Measurements from ENCODE around the gene TBL1XR1. TPM values are rescaled to one million over a fixed set of nuclear protein-coding genes. Genes with fewer than 3 reads are reported as not detected.

The TBL1XR1 gene
- total and polyA plus RNA-seq, 2 of the 8 experiments (the other 6 are each of a cell fraction or from before 2014, with no cell fraction given): 28.1 to 147 TPM

DNA sequence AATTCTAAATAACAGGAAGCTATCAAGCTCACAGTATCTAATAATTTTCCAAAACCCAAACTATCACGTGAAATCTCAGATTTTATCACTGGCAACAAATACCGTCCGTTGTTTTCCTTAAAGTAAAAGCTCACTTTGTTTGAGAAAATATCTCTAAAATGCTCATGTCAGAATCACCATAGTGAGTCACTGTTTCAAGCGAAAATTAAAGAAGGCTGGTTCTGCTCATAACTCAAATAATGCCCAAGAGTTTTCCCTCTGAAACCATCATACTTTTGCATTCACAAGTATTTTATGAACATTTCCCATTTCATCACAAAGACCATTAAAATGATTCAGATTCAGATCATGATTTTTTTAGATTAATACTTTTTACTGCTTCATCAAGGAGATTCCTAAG lies 50.6 kb downstream of the TBL1XR1 start:
- Histone ChIP-seq H4K20me1 (replicated peaks in 1 of 2; ENCODE audit: control insufficient read depth in 1 of 2, insufficient read depth in 2 of 2, low read length in 2 of 2) (peaks cover 27 to 33% of the 10 kb centered on the region in 2 experiments), H2AFZ (ENCODE audit: low read length) (no peak overlapping the region), H2BK12ac (ENCODE audit: low read depth, low read length) (no peak overlapping the region), H3K4me1 (replicated peaks in 1 of 4; ENCODE audit: control insufficient read depth in 3 of 4, insufficient read depth in 4 of 4, low read length in 3 of 4) (peaks cover 2 to 16% (median 13%) of the 10 kb centered on the region in 4 experiments; a peak in 5 of 7 replicates), H3K79me1 (ENCODE audit: low read depth, low read length) (peaks cover 10% of the 10 kb centered on the region), H3K4me2 (ENCODE audit: insufficient read depth in 1 of 2, low read depth in 2 of 2, low read length in 2 of 2) (no peak overlapping the region), H3K9me3 (ENCODE audit: insufficient read depth in 2 of 2, low read depth in 1 of 2, low read length in 1 of 2) (no peaks in the 10 kb centered on the region), H4K8ac (ENCODE audit: extremely low read depth, insufficient read depth, low read length) (no peak overlapping the region), H4K91ac (replicated peaks; ENCODE audit: insufficient read length, low read length) (no peak overlapping the region), H3K14ac (ENCODE audit: insufficient read length) (no peak overlapping the region), H3K23ac (ENCODE audit: insufficient read length) (no peak overlapping the region), H3K4ac (replicated peaks; ENCODE audit: insufficient read length, low read depth, low read length) (no peak overlapping the region), H2BK20ac (ENCODE audit: low read length) (no peak overlapping the region), H2BK15ac (ENCODE audit: low read length) (no peak overlapping the region), H3K27me3 (replicated peaks in 1 of 4; ENCODE audit: control insufficient read depth in 3 of 4, extremely low read depth in 1 of 4, insufficient read depth in 3 of 4, low read length in 3 of 4) (no peaks in the 10 kb centered on the region), H3K36me3 (ENCODE audit: control insufficient read depth in 2 of 4, insufficient read depth in 4 of 4, low read length in 3 of 4) (peaks cover 0 to 3% (median 0%) of the 10 kb centered on the region in 4 experiments; a peak in 1 of 8 replicates), H4K5ac (ENCODE audit: insufficient read length, low read depth, low read length) (no peak overlapping the region), H3K9ac (replicated peaks in 1 of 4; ENCODE audit: extremely low read depth in 1 of 4, low read depth in 3 of 4, low read length in 3 of 4) (no peak overlapping the region), H3K18ac (ENCODE audit: extremely low read depth, low read length) (no peak overlapping the region), H2BK120ac (replicated peaks; ENCODE audit: low read depth, low read length) (no peak overlapping the region), H3K4me3 (ENCODE audit: extremely low read depth in 1 of 4, insufficient read depth in 2 of 4, low read depth in 3 of 4, low read length in 4 of 4) (no peak overlapping the region), H2BK5ac (ENCODE audit: low read depth, low read length) (no peak overlapping the region), H2AK5ac (ENCODE audit: low read depth, low read length) (no peak overlapping the region), H3K56ac (replicated peaks; ENCODE audit: insufficient read length, low read depth, low read length) (no peak overlapping the region), H3K23me2 (ENCODE audit: low read depth, low read length) (no peaks in the 10 kb centered on the region), H3K27ac (ENCODE audit: low read depth, low read length) (no peak overlapping the region), H3K79me2 (ENCODE audit: control insufficient read depth in 1 of 2, insufficient read depth in 2 of 2, low read length in 2 of 2) (peaks cover 41 to 100% of the 10 kb centered on the region in 2 experiments)
- ChIA-PET POLR2A (ENCODE audit: partially characterized antibody) (interaction anchor here (0.7 to 1.0 kb wide), 2 partner anchors 13 to 29 kb away, joined by 3 read pairs; no protein-coding TSS in a partner anchor), CTCF (ENCODE audit: partially characterized antibody) (interaction anchor here (1.0 kb wide), 1 partner anchor 84 kb away, joined by 3 read pairs; no protein-coding TSS in a partner anchor)
- DNase-seq (ENCODE audit: low read depth in 1 of 2, low spot score in 2 of 2) (no peak), FAIRE-seq (no peak)
- WGBS, 2 experiments (ENCODE audit: extremely low coverage in 1 of 2, insufficient coverage in 1 of 2, insufficient read length in 1 of 2, insufficient replicate concordance in 2 of 2, low coverage in 1 of 2, low lambda C conversion rate in 2 of 2, missing lambda C conversion rate in 1 of 2): 75% methylated on average over 4 of the region's 4 CpGs; no CpG with 5 or more reads in 1 of the 2 experiments
- TF ChIP-seq GTF2F1 (IDR thresholded peaks at IDR 0.05; ENCODE audit: borderline replicate concordance, low read depth, low read length): no peak
- TF ChIP-seq TBP (IDR thresholded peaks at IDR 0.05; ENCODE audit: low read depth, low read length): no peak
- no peak for TF ChIP-seq CBX8 (IDR thresholded peaks at IDR 0.05; ENCODE audit: borderline replicate concordance, low read depth, low read length)
- no peak for TF ChIP-seq KDM5A (IDR thresholded peaks at IDR 0.05; ENCODE audit: low read length)
- TF ChIP-seq TCF12 (IDR thresholded peaks at IDR 0.05; ENCODE audit: low read depth, low read length): no peak
- TF ChIP-seq, protein P1, sequence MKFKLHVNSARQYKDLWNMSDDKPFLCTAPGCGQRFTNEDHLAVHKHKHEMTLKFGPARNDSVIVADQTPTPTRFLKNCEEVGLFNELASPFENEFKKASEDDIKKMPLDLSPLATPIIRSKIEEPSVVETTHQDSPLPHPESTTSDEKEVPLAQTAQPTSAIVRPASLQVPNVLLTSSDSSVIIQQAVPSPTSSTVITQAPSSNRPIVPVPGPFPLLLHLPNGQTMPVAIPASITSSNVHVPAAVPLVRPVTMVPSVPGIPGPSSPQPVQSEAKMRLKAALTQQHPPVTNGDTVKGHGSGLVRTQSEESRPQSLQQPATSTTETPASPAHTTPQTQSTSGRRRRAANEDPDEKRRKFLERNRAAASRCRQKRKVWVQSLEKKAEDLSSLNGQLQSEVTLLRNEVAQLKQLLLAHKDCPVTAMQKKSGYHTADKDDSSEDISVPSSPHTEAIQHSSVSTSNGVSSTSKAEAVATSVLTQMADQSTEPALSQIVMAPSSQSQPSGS (IDR thresholded peaks at IDR 0.05; ENCODE audit: low read length): no peak
- no peak for TF ChIP-seq YY1 (IDR thresholded peaks at IDR 0.05; ENCODE audit: low read depth, low read length)
- no peak for TF ChIP-seq EP300 (IDR thresholded peaks at IDR 0.05; ENCODE audit: borderline replicate concordance in 1 of 2, low read depth in 2 of 2, low read length in 2 of 2)
- no peak for TF ChIP-seq HDAC2 (IDR thresholded peaks at IDR 0.05; ENCODE audit: borderline replicate concordance in 1 of 2, low read depth in 2 of 2, low read length in 2 of 2)

Measured in H1 (cell line).